HG03565 (cell line): Measurements from ENCODE around the gene GALNT2.

Experiments
- ATAC-seq: cut with Tn5 transposase; IDR thresholded peaks from one replicate; pipeline ENCODE4 v1.9.1; 2021; ENCODE audit warnings: mild to moderate bottlenecking, moderate library complexity; ENCODE audit not compliant: unreplicated experiment

GALNT2 gene

GRCh38 chr1:230312676-230313075, 245.6 kb downstream of the GALNT2 start:
- no peak for ATAC-seq

GRCh38 chr1:230313453-230314141, 246.6 kb downstream of the GALNT2 start:
- no peak for ATAC-seq

GRCh38 chr1:230314142-230314470, 247.1 kb downstream of the GALNT2 start:
- no peak for ATAC-seq

- no peak for ATAC-seq
Observed at GRCh38 chr1:230315099-230315498, 248.1 kb downstream of the GALNT2 start.

- ATAC-seq, result no peak
Observed at GRCh38 chr1:230316864-230317745, 250.1 kb downstream of the GALNT2 start.

- ATAC-seq, result no peak
Observed at GRCh38 chr1:230317823-230318819, 251.1 kb downstream of the GALNT2 start.

- ATAC-seq, result no peak
Observed at GRCh38 chr1:230319014-230319747, 252.1 kb downstream of the GALNT2 start.

GRCh38 chr1:230320804-230321203, 253.8 kb downstream of the GALNT2 start:
- ATAC-seq, result no peak

- no peak for ATAC-seq
Observed at GRCh38 chr1:230321341-230321740, 254.3 kb downstream of the GALNT2 start.

- ATAC-seq, result no peak
Observed at GRCh38 chr1:230321741-230322420, 254.8 kb downstream of the GALNT2 start.

GRCh38 chr1:230322421-230322756, 255.4 kb downstream of the GALNT2 start:
- ATAC-seq, result no peak

GRCh38 chr1:230322967-230323547, 256.0 kb downstream of the GALNT2 start:
- no peak for ATAC-seq

- ATAC-seq, result no peak
Observed at GRCh38 chr1:230323686-230324085, 256.6 kb downstream of the GALNT2 start.

GRCh38 chr1:230326971-230327891, 260.2 kb downstream of the GALNT2 start:
- ATAC-seq, result no peak

- ATAC-seq, result no peak
Observed at GRCh38 chr1:230327892-230328284, 260.9 kb downstream of the GALNT2 start.

- ATAC-seq, result no peak
Observed at GRCh38 chr1:230328342-230329015, 261.4 kb downstream of the GALNT2 start.

- no peak for ATAC-seq
Observed at GRCh38 chr1:230330157-230330556, 263.1 kb downstream of the GALNT2 start.
